Measurements from ENCODE around the gene DHRS4L2.
"Not testable (repeated sequence)": the region's sequence is repeated elsewhere in the genome, so short reads cannot be mapped to it uniquely, and the experiment has no call there.

Gene DHRS4L2

DNA sequence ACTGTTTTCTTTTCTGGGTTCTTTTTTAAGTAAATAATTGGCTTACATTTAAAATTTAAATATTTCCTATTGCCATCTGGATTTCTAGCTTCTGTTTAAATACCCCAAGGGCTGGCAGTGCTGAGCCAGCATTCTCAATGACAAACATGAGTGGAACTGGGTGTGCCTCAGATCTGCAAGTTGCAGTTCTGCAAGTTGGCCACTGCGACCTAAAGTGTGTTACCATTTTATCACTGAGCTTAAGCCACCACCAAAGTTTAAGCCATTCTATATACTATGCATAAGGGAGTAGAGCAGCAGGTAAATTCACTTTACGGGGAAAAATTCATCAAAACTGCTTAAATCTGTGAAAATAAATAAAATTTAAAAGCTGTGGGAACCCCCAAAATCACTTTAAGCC lies 11.5 kb upstream of the DHRS4L2 start:
- H3K4me3 ChIP-seq (ENCODE audit: low read depth, low read length); DNase-seq (ENCODE audit: low read depth, low spot score); in situ Hi-C loops (cut with HindIII; ENCODE audit: low sequenced_read_pairs): not testable (repeated sequence)

DNA sequence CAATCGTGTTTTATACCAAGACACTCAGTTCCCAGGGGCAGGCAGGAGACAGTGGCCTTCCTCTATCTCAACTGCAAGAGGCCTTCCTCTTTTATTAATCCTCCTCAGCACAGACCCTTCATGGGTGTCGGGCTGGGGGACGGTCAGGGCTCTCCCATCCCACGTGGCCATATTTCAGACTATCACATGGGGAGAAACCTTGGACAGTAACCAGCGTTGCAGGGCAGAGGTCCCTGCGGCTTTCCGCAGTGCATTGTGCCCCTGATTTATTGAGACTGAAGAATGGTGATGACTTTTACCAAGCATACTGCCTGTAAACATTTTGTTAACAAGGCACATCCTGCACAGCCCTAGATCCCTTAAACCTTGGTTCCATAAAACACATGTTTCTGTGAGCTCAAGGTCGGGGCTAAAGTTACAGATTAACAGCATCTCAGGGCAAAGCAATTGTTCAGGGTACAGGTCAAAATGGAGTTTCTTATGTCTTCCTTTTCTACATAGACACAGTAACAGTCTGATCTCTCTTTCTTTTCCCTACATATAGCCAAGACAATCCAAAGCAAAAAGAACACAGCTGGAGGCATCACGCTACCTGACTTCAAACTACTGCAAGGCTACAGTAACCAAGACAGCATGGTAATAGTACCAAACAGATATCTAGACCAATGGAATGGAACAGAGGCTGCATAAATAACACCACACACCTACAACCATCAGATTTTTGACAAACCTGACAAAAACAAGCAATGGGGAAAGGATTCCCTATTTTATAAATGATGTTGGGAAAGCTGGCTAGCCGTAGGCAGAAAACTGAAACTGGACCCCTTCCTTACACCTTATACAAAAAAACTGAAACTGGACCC lies 6.5 kb upstream of the DHRS4L2 start:
- DNase-seq (ENCODE audit: low read depth, low spot score); in situ Hi-C loops (cut with HindIII; ENCODE audit: low sequenced_read_pairs); H3K4me3 ChIP-seq (ENCODE audit: low read depth, low read length): not testable (repeated sequence)

DNA sequence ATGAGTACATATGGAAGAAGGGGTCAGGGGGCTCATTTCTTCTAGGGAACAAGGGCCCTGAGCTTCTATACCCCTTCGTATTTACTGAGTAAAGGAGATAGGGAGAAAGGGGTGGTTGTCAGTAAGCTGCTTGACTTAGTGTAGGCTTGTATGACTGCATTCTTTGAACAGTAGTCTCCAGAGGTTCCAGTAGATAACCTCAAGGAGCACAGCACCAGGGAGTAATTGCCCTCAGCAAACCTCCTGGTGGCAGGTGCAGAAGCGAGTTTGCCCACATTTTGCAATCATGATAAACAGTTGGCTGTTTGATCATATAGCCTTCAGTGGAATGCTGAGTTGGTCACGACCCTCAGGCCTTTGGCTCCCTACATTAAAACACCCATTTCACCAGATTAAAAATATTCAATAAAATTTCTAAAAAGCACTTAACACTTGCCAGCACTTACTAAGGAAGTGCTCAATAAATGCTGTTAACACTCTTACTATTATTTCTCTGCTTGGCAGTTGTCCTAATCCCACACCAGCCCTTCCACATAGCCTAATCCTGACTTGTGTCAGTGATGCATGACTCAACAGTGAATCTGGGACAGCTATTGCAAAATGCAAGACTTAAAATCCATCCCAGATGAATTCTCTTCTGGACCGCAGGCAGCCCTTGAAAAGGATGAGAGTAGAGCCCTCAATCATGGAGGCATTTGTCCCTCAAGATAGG lies 3.7 kb upstream of the DHRS4L2 start:
- TF ChIP-seq, protein P1, sequence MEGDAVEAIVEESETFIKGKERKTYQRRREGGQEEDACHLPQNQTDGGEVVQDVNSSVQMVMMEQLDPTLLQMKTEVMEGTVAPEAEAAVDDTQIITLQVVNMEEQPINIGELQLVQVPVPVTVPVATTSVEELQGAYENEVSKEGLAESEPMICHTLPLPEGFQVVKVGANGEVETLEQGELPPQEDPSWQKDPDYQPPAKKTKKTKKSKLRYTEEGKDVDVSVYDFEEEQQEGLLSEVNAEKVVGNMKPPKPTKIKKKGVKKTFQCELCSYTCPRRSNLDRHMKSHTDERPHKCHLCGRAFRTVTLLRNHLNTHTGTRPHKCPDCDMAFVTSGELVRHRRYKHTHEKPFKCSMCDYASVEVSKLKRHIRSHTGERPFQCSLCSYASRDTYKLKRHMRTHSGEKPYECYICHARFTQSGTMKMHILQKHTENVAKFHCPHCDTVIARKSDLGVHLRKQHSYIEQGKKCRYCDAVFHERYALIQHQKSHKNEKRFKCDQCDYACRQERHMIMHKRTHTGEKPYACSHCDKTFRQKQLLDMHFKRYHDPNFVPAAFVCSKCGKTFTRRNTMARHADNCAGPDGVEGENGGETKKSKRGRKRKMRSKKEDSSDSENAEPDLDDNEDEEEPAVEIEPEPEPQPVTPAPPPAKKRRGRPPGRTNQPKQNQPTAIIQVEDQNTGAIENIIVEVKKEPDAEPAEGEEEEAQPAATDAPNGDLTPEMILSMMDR (IDR thresholded peaks at IDR 0.05; ENCODE audit: low read depth, low read length), result no peak
- no peak overlapping the region for H3K4me3 ChIP-seq (ENCODE audit: low read depth, low read length)
- DNase-seq (ENCODE audit: low read depth, low spot score), result peak; percentile 26
- in situ Hi-C loops (cut with HindIII; ENCODE audit: low sequenced_read_pairs), result no loop called here

DNA sequence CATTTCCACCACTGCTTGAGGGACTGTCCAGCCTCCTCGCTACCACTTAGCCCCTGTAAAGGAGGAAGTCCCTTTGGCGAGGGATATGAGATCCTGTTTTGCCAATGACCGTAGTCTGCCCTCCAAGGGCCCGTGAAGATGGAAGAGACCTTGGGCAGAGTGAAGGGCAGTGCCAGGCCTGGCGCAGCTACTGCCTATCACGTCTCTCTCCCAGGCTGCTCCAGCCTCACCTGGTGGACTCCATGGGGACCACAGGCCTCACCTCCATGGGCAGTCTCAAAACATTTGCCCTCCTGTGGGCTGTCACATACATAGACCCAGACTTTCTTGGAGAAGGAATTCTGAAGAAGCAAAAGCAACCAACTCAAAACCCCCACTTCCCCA lies 514 bp upstream of the DHRS4L2 start:
- H3K4me3 ChIP-seq (ENCODE audit: low read depth, low read length); DNase-seq (ENCODE audit: low read depth, low spot score); in situ Hi-C loops (cut with HindIII; ENCODE audit: low sequenced_read_pairs): not testable (repeated sequence)

DNA sequence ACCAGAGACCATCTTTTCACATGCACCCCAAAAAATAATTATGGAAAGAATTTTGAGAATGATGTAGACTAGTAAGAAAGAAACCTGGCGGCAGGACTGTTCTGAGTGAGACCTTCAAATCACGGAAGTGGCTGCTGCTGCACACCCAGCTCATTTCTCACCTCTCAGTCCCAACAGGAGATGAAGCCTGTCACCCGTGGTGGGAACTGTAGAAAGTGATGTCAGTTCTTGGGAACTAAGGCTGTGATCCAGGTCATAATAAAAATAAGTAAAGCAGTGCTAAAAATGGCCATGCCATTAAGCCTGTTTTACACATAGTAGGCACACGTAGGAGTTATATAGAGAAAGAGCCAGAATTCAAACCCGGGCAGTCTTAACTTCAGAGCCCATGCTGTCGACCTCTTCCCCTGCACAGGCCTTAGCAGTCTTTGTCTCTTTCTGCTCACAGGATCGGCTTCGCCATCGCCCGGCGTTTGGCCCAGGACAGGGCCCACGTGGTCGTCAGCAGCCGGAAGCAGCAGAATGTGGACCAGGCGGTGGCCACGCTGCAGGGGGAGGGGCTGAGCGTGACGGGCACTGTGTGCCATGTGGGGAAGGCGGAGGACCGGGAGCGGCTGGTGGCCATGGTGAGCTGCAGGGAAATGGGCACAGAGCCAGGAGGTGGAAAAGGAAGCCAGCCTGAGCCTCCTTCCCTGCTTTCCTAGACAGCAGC lies 1.2 kb downstream of the DHRS4L2 start:
- H3K4me3 ChIP-seq (ENCODE audit: low read depth, low read length); in situ Hi-C loops (cut with HindIII; ENCODE audit: low sequenced_read_pairs); DNase-seq (ENCODE audit: low read depth, low spot score): not testable (repeated sequence)

DNA sequence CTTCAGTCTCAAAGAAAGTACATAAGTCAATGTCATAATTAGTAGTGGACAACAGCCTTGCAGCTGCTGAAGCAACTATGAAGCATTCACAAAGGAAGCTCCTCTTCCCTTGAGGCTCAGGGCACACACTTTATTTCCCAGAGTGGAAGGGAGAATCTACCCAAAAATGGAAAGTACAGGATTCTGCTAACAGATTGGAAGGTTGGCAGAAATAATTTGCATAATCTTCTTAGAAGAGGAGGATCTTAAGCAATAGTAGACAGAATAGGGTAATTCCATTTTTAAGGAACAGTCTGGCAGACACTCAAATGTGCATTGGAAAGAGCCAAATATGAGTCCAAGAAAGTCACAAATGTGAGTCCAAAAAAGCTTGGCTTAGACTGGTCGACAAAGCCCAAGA lies 2.2 kb downstream of the DHRS4L2 start:
- DNase-seq (ENCODE audit: low read depth, low spot score); in situ Hi-C loops (cut with HindIII; ENCODE audit: low sequenced_read_pairs); H3K4me3 ChIP-seq (ENCODE audit: low read depth, low read length): not testable (repeated sequence)

DNA sequence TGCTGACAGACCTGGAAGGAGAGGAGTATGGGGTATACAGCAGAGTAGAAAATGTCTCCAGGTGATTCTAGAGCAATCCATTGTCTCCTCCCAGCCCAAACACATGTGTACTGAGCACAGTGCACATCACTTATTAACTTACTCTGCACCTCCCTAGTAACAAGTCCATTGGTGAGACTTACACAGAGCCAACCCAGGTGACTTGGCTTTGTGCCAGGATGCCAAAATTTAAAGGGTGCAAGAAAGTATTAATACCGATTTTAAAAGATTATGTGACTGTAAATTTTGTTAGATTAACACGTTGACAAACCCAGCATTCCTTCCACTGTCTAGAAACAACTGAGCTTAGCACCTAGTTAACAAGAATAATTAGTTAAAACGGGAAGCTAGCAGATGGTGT lies 4.3 kb downstream of the DHRS4L2 start:
- in situ Hi-C loops (cut with HindIII; ENCODE audit: low sequenced_read_pairs); DNase-seq (ENCODE audit: low read depth, low spot score); H3K4me3 ChIP-seq (ENCODE audit: low read depth, low read length): not testable (repeated sequence)

DNA sequence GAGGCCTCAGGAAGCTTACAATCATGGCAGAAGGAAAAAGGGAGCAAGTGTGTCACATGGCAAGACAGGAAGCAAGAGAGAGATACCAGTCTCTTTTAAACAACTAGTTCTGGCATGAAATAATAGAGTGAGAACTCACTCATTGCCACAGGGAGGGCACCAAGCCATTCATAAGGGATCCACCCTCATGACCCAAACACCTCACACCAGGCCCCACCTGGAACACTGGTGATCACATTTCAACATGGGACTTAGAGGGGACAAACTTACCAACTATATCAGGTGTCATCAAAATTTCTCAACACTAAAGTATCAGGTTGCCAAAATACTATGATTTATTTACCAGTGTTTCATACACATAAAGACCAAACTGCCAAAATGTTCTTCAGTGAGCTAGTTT lies 7.3 kb downstream of the DHRS4L2 start:
- H3K4me3 ChIP-seq (ENCODE audit: low read depth, low read length); DNase-seq (ENCODE audit: low read depth, low spot score); in situ Hi-C loops (cut with HindIII; ENCODE audit: low sequenced_read_pairs): not testable (repeated sequence)

DNA sequence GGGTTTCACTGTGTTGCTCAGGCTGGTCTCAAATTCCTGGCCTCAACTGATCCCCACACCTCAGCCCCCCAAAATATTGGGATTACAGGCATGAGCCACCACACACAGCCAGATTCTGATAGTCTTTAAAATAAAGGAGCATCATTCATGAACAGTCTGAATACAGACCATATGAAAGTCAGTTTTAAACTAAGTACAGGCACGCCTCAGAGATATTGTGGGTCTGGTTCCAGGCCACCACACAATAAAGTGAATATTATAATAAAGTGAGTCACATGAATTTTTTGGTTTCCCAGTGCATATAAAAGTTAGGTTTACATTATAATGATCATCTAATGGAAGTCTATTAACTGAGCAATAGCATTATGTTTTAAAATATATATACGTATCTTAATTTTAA lies 8.1 kb downstream of the DHRS4L2 start:
- in situ Hi-C loops (cut with HindIII; ENCODE audit: low sequenced_read_pairs), result not testable (repeated sequence)

DNA sequence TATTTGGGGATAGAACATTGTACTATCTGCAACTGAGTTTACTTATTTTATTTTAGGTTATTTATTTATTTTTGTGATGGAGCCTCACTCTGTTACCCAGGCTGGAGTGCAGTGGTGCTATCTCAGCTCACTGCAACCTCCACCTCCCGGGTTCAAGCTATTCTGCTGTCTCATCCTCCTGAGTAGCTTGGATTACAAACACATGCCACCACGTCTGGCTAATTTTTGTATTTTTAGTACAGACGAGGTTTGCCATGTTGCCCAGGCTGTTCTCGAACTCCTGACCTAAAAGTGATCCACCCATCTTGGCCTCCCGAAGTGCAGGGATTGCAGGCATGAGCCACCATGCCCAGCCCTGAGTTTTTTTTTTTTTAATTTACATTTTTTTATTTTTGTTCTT lies 10.9 kb downstream of the DHRS4L2 start:
- H3K4me3 ChIP-seq (ENCODE audit: low read depth, low read length); DNase-seq (ENCODE audit: low read depth, low spot score); in situ Hi-C loops (cut with HindIII; ENCODE audit: low sequenced_read_pairs): not testable (repeated sequence)

More for the DNA sequence above, 8.1 kb downstream of the DHRS4L2 start:
- H3K4me3 ChIP-seq (ENCODE audit: low read depth, low read length); DNase-seq (ENCODE audit: low read depth, low spot score): not testable (repeated sequence)

DNA sequence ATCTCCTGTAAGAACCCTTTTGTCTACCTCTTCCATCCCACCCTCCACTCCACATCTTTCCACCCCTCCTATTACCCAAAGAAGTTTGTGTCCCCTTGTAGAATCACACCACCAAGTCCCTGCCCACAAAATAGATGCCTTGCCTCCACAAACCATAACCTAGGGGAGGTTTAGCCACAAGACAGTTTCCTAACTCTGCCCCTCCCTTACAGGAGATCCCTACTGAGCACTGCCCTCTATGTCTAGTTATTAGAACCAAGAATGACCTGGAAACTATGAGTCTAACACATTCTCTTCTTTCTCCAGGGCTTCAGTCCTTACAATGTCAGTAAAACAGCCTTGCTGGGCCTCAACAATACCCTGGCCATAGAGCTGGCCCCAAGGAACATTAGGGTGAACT lies 12.3 kb downstream of the DHRS4L2 start:
- in situ Hi-C loops (cut with HindIII; ENCODE audit: low sequenced_read_pairs); H3K4me3 ChIP-seq (ENCODE audit: low read depth, low read length); DNase-seq (ENCODE audit: low read depth, low spot score): not testable (repeated sequence)

DNA sequence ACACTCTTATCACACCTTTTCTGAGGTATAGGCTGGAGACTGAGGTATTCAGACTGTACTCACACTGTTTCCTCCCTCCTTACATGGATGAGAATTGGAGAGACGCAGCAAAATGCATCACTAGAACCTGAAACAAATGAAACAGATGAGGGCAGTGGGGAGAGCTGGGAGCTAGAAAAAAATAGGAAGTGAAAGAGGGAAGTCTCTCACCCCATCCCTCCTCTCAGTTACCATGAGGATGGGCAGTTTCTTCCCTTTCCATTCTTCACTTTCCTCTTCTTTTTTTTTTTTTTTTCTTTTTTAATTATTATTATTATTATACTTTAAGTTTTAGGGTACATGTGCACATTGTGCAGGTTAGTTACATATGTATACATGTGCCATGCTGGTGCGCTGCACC lies 12.9 kb downstream of the DHRS4L2 start:
- DNase-seq (ENCODE audit: low read depth, low spot score); H3K4me3 ChIP-seq (ENCODE audit: low read depth, low read length); in situ Hi-C loops (cut with HindIII; ENCODE audit: low sequenced_read_pairs): not testable (repeated sequence)

DNA sequence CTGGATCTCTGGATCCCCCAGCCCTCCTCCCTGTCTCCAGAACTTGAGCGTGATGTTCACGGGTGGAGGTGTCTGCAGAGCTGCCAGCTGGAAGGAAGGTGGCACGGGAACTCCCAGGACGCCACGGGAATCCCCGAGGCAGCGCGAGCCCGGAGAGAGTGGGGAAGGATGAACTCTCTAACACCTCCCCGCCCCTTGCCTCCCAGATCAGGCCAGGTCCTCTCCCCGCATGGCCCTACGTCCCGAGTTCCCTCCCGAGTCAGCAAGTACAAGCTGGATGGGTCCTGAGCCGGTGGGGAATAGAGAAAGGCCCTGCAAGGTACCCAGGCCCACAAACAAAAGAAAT lies 17.7 kb downstream of the DHRS4L2 start:
- DNase-seq (ENCODE audit: low read depth, low spot score); in situ Hi-C loops (cut with HindIII; ENCODE audit: low sequenced_read_pairs): not testable (repeated sequence)
- peak overlapping the region; percentile 28 for H3K4me3 ChIP-seq (ENCODE audit: low read depth, low read length)

DNA sequence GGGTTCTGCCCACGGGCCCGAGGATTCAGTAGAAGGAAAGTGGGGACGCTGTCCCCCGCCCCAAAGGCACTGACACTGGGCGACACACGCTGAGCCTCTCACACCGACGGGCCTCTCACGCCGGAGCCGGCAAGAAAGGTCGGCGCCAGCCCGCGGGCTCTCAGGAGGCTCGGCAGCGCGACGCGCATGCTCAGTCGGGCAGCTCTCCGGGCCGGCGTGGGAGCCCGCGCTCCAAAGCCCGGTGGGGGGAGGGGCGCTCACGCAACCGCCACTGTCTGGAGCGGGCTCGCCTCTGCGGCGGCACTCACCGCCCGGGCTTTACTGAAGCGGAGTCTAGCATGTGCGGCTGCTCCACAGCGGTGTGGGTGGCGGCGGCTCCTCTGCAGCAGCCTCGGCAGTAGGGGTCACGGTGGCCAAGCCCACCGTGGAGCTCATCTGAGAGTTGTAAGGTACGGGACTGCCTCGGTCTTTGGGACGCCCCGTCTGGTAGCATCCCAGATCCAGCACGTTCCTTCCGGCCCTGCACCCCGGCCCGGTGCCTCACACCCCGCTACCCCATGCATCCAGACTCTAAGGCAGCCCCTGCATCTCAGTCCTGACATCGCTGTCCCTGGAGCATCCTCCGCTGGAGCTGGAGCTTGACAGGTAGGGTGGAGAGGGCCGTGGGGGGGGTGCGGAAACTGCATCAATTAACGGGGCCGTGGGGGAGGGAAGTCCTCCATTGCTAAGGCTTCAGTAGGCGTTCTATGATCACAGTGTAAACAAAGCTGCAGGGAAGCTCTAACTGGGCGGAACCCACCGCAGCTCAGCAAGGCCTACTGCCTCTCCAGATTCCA lies 18.3 kb downstream of the DHRS4L2 start:
- in situ Hi-C loops (cut with HindIII; ENCODE audit: low sequenced_read_pairs); DNase-seq (ENCODE audit: low read depth, low spot score): not testable (repeated sequence)
- H3K4me3 ChIP-seq (ENCODE audit: low read depth, low read length), result peak overlapping the region; percentile 32

Measured in astrocyte of the spinal cord (primary cell).